Measurements from ENCODE around the gene CSRP2. TPM values are rescaled to one million over a fixed set of nuclear protein-coding genes. Genes with fewer than 3 reads are reported as not detected.
A peak's percentile ranks its signal among the peaks of the same experiment; 100 is the strongest.

Gene CSRP2
- total RNA-seq, 2 donors from 2014 or later: 4.3 to 19.7 TPM

GRCh38 chr12:76848132-76848531 is 30.7 kb downstream of the CSRP2 start:
- Histone ChIP-seq H3K4me3 (no peak overlapping the region), H3K9me3 (no peaks in the 10 kb centered on the region), H3K27me3 (no peaks in the 10 kb centered on the region), H3K27ac (no peak overlapping the region), H3K36me3 (replicated peaks in 1 of 2; ENCODE audit: insufficient read depth in 1 of 2, low read depth in 2 of 2) (peaks cover 5 to 10% of the 10 kb centered on the region in 2 donors), H3K4me1 (no peaks in the 10 kb centered on the region)
- WGBS, 2 donors: 93 to 94% methylated on average over 2 of the region's 2 CpGs
- intact Hi-C loops (cut with DNase I): no loop called here
- ATAC-seq (no peak), DNase-seq (no peak)
- TF ChIP-seq, protein P1, sequence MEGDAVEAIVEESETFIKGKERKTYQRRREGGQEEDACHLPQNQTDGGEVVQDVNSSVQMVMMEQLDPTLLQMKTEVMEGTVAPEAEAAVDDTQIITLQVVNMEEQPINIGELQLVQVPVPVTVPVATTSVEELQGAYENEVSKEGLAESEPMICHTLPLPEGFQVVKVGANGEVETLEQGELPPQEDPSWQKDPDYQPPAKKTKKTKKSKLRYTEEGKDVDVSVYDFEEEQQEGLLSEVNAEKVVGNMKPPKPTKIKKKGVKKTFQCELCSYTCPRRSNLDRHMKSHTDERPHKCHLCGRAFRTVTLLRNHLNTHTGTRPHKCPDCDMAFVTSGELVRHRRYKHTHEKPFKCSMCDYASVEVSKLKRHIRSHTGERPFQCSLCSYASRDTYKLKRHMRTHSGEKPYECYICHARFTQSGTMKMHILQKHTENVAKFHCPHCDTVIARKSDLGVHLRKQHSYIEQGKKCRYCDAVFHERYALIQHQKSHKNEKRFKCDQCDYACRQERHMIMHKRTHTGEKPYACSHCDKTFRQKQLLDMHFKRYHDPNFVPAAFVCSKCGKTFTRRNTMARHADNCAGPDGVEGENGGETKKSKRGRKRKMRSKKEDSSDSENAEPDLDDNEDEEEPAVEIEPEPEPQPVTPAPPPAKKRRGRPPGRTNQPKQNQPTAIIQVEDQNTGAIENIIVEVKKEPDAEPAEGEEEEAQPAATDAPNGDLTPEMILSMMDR (IDR thresholded peaks at IDR 0.05): no peak
- no peak for TF ChIP-seq POLR2A (IDR thresholded peaks at IDR 0.05)

DNA sequence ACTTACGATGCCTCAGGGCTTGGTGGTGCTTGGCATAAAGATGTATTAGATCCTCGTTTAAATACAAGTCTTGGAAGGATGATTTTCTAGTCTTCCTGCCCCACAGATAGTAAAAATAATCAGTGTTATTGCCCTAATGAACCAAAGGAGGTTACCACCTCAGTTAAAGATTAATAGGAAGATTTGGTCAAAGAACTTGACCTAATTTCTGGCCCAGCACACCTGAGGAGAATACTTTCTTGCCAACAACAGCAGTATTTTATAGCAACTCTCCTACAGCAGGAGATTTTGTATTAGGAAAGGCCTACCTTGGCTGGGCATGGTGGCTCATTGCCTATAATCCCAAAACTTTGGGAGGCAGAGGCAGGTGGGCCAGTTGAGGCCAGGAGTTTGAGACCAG is 31.6 kb downstream of the CSRP2 start:
- no peak for ATAC-seq
- H3K27me3 ChIP-seq: no peaks in the 10 kb centered on the region
- H3K36me3 ChIP-seq (replicated peaks in 1 of 2; ENCODE audit: insufficient read depth in 1 of 2, low read depth in 2 of 2): peaks cover 5 to 10% of the 10 kb centered on the region in 2 donors
- TF ChIP-seq POLR2A (IDR thresholded peaks at IDR 0.05): no peak
- TF ChIP-seq, protein P1 (IDR thresholded peaks at IDR 0.05): no peak
- H3K4me1 ChIP-seq: no peaks in the 10 kb centered on the region
- no peak for DNase-seq
- WGBS, 2 donors: 76 to 79% methylated on average over 2 of the region's 2 CpGs
- no peak overlapping the region for H3K27ac ChIP-seq
- no peaks in the 10 kb centered on the region for H3K9me3 ChIP-seq
- intact Hi-C loops (cut with DNase I): no loop called here
- no peak overlapping the region for H3K4me3 ChIP-seq

- TF ChIP-seq, protein P1 (IDR thresholded peaks at IDR 0.05): no peak
- TF ChIP-seq POLR2A (IDR thresholded peaks at IDR 0.05): no peak
- intact Hi-C loops (cut with DNase I): no loop called here
- H3K27ac ChIP-seq: no peak overlapping the region
- H3K36me3 ChIP-seq (replicated peaks in 1 of 2; ENCODE audit: insufficient read depth in 1 of 2, low read depth in 2 of 2): peaks cover 0 to 5% of the 10 kb centered on the region in 2 donors
- WGBS, 2 donors: 79 to 94% methylated on average over 3 of the region's 3 CpGs
- H3K9me3 ChIP-seq: no peaks in the 10 kb centered on the region
- H3K27me3 ChIP-seq: no peaks in the 10 kb centered on the region
- H3K4me3 ChIP-seq: no peak overlapping the region
- DNase-seq (no peak), ATAC-seq (no peak)
- peaks cover 8% of the 10 kb centered on the region for H3K4me1 ChIP-seq
Observed at GRCh38 chr12:76836633-76837032, 42.2 kb downstream of the CSRP2 start.

GRCh38 chr12:76830436-76830835 is 48.4 kb downstream of the CSRP2 start:
- no peak overlapping the region for H3K27ac ChIP-seq
- peaks cover 0 to 12% of the 10 kb centered on the region in 2 donors for H3K36me3 ChIP-seq (replicated peaks in 1 of 2; ENCODE audit: insufficient read depth in 1 of 2, low read depth in 2 of 2)
- H3K9me3 ChIP-seq: no peaks in the 10 kb centered on the region
- no peaks in the 10 kb centered on the region for H3K4me1 ChIP-seq
- TF ChIP-seq, protein P1 (IDR thresholded peaks at IDR 0.05): no peak
- no peak for TF ChIP-seq POLR2A (IDR thresholded peaks at IDR 0.05)
- DNase-seq (no peak), ATAC-seq (no peak)
- no peaks in the 10 kb centered on the region for H3K27me3 ChIP-seq
- intact Hi-C loops (cut with DNase I): no loop called here
- H3K4me3 ChIP-seq: no peak overlapping the region

- H3K27me3 ChIP-seq: no peaks in the 10 kb centered on the region
- no peak overlapping the region for H3K27ac ChIP-seq
- peaks cover 0 to 5% of the 10 kb centered on the region in 2 donors for H3K36me3 ChIP-seq (replicated peaks in 1 of 2; ENCODE audit: insufficient read depth in 1 of 2, low read depth in 2 of 2)
- no peaks in the 10 kb centered on the region for H3K4me1 ChIP-seq
- DNase-seq: peak in 3 of 4 donors; percentile 13 to 46 (median 23)
- H3K9me3 ChIP-seq: no peaks in the 10 kb centered on the region
- WGBS, 2 donors: 17 to 28% methylated on average over 2 of the region's 2 CpGs
- intact Hi-C loops (cut with DNase I): no loop called here
- TF ChIP-seq POLR2A (IDR thresholded peaks at IDR 0.05): no peak
- TF ChIP-seq, protein P1 (IDR thresholded peaks at IDR 0.05): peak in 6 of 7 experiments; percentile 15 to 51 (median 34)
- no peak overlapping the region for H3K4me3 ChIP-seq
- no peak for ATAC-seq
Observed at GRCh38 chr12:76820888-76821482, 57.8 kb downstream of the CSRP2 start.

All from body of pancreas (tissue), 4 donors.